UCSD-AML1 (cell line): Measurements from ENCODE around the gene IARS2.
"Not testable (repeated sequence)": the region's sequence is repeated elsewhere in the genome, so short reads cannot be mapped to it uniquely, and the experiment has no call there.

Experiments
- DNase-seq: peaks from one replicate; lab custom pipeline; 2025; ENCODE audit not compliant: unreplicated experiment; lab: John Stamatoyannopoulos, UW

The IARS2 gene

GRCh38 chr1:220112600-220112999 is 18.7 kb downstream of the IARS2 start:
- DNase-seq, result not testable (repeated sequence)

DNA sequence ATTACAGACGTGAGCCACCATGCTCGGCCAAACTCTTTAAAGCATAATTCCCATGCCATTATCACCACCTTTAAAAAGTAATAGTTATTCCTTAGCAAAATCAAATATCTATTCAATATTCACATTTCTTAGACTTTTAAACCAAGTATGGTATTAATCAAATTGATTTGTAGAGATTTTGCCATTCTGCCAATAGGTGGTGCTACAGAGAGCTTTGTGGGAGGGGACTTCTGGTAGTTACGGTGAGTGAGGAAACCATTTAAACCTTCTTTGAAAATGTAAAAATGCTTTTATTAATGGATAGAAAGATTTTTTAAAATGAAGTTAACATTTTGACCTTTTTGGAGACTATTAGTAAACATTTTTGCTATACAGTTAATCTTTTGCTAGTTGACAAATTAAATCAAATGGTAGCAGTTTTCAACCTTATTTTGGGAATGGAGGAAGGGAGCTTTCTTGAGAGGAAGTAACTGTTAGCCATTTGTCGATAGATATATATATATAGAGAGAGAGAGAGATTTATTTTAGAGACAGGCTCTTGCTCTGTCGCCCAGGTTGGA is 19.3 kb downstream of the IARS2 start:
- DNase-seq, result no peak

- DNase-seq, result no peak
Observed at GRCh38 chr1:220119043-220119512, 25.1 kb downstream of the IARS2 start.

DNA sequence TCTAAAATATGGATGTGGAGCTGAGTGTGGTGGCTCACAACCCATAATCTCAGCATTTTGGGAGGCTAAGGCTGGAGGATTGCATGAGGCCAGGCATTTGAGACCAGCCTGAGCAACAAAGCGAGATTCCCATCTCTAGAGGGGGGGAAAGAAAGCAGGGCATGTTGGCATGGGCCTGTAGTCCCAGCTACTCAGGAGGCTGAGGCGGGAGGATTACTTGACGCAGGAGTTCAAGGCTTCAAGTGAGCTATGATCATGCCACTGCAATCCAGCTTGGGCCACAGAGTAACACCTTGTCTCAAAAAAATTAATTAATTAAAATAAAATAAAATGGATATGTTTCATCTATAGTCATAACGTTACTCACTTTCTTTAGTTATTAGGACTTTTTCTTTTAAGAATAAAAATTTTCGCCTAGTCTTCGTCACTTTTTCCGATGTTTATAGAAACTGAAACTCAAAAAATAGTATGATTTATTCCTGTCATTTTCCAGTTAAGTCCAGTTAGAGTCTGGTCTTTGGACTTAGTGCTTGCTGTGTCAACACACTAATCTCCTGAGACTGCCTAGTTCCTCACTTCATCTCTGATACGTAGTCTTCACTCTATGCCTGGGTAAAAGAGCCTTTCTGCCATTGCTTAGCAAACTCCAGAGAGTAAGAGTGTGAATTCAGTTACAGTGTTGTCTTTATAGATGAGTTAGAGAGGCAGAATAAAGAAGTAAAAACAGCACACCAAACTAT is 28.0 kb downstream of the IARS2 start:
- no peak for DNase-seq

DNA sequence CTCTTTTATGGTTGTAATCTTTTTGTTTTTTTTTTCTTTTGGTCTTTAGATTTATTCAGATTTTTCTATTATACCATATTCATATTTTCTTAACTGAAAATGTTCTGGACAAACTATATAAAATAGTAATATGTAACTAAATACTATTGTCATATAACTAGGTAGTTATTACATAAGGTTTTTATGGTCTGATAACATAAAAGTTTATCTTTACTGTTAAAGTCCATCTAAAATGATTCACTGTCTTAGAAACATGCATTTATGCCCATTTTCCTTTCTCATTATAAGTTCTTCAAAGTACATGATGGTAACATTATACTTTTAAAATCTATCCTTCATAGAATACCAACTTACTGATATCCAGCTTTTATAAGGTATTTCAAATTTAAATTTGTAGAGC is 29.1 kb downstream of the IARS2 start:
- DNase-seq, result no peak

DNA sequence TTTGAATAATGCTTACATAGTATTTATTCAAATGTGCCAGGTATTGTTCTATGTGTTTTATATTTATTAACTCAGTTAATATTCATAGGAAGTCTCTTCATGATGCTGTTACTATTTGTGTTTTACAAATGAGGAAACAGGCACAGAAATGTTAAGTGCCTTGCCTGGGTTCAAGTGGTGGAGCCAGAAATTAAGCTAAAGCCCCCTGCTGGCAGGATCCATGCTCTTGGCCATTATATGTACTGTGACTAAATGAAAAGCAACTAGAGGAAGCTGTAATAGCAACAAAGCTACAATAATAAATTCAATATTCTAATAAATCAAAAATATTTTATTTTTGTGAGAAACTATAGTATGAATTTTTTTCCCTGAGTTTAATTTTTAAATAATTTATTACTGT is 30.0 kb downstream of the IARS2 start:
- DNase-seq, result peak; percentile 11

DNA sequence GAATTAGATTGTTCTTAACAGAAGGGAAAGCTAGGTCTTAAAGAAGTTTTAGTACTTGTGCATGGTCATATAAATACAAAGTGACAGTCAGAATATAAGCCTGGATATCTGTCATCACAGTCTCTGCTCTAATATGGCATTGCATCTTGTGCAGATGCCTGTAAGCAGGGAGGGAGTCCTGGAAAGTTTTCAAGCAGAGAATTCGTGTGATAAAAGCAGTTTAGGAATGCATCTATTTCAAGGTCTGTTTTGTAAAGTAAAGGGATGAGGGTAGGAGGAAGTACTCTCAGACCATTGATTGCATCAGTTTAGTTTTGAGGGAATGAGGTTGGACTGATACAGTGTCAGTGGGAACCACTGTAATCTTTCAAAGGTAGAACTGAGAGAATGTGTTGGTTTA is 30.6 kb downstream of the IARS2 start:
- DNase-seq, result no peak

DNA sequence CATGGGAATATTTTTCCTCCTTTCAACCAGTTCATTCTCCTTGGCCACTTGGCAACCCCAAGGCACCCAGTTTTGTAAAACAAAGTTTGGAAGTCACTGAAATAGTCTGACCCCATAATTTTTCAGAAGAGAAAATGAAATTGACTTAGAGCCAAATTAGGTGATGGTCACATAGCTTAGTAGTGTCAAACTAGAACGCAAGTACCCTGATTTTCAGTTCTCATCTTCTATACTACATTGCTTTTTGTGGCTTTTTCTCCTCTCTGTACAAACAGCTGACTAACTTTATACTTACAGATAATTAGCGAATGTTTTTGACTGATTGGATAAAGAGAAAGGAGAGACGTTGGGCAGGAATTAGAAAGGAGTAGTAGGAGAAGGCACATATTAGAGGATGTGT is 33.1 kb downstream of the IARS2 start:
- DNase-seq, result no peak

DNA sequence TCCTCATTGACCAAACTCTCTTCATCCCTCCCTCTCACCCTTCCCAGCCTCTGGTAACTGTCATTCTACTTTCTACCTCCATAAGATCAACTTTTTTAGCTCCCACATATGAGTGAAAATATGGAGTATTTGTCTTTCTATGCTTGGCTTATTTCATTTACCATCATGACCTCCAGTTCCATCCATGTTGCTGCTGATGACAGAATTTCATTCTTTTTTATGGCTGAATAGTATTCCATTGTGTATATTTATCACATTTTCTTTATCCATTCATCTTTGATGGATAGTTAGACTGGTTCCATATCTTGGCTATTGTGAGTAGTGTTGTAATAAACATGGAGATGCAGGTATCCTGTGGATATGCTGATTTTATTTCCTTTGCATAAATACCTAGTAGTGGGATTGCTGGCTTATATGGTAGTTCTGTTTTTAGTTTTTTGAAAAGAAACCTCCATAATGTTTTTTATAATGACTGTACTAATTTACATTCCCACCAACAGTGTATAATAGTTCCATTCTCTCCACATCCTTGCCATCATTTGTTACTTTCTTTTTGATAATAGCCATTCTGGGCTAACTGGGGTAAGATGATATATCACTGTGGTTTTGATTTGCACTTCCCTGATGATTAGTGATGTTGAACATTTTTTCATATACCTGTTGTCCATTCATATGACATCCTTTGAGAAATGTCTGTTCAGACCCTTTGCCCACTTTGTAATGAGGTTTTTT is 35.7 kb downstream of the IARS2 start:
- no peak for DNase-seq

- no peak for DNase-seq
Observed at GRCh38 chr1:220135755-220136154, 41.8 kb downstream of the IARS2 start.

- peak; percentile 15 for DNase-seq
Observed at GRCh38 chr1:220137019-220137786, 43.3 kb downstream of the IARS2 start.

GRCh38 chr1:220139966-220140365 is 46.0 kb downstream of the IARS2 start:
- DNase-seq, result no peak

DNA sequence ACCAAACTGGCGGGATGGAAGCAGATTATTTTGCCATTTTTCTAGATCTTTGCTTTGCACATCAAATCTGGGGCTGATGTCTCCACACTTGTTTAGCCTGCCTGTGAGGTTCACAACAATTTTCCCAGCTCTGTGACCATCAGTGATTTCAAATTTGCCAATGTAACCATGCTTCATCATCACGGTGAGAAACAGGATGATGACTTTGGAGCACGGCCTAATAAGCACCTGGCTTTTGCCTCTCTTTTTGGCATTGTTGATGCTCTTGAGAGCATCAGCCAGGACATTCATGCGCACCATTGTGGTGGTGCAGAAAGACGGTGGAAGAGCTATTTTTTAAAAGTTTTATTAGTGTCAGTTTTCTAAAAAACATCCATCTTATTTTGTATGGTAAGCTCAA is 50.1 kb downstream of the IARS2 start:
- no peak for DNase-seq

DNA sequence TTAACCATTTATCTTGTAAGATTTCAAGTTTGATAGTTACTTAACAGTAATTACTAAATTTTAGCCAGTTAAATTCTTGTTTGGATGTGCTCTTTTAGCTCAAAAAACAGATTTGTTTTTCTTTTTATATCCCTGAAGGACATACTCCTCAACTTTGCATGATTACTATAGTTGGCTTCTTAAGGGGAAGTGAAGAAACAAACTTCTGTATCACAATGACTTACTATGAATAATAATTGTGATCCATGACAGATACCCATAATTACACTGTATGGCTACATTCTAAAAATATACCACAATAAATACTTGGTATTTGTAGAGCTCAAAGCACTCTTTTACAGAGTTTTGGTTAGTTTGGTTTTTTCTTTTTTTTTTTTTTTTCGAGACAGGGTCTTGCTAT is 55.8 kb downstream of the IARS2 start:
- no peak for DNase-seq

DNA sequence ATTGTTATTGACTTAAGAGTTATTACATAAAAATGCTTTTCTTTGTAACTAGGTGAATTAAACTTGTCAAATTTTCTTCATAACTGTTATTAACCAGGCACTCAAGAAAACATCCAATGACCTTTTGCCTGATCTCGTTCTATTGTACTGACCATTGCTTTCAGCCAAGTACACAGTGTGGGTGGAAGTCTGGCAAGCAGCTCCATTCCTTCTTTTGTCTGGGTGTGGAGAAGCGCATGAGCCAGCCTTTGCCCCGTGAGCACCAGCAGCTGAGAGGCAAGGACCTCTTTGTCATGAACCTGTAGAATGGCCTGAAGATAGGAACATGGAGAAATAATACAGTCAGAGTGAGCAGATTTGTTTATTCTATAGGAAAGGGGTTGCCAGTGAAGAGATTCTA is 57.5 kb downstream of the IARS2 start:
- DNase-seq, result no peak

DNA sequence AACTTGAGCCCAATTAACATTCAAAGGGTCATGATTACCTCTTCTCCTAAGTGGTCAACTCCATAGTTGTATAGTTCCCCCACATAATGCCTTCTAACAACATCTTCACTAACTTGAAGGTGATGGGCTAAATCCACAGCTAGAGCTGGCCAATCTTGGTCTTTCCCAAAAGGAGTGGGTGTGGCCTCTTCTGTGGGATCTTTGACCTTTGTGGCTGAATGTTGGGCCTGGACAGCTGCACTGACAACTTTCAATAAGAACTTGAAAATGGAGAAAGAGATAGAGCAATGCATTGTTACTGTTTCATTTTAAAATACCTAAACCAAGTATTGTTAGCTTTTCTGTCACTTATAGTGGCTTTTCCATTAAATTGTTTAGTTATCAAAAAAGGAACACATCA is 59.2 kb downstream of the IARS2 start:
- no peak for DNase-seq

DNA sequence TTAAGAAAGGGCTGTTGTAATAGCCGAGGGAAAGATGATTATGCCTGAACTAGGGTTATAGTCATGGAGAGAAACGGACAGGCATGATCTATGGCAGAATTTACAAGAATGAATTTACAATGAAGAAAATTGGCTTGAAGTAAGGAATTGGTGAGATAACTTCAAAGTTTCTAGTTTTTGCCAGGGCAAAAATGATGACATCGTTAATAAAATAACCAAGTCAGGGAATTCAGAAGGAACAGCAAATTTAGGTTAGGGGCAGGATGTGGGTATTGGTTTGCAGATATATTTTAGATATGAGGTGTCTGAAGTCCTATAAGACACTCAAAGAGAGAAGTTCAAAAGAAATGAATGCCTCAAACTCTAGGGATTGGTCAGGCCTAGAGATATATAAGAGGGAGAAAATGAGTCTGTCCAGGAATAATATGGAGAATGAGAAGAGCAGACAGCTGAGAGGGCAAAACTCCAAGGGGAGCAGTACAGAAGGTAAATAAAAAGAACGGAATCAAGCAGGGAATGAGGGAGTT is 62.8 kb downstream of the IARS2 start:
- DNase-seq, result no peak

GRCh38 chr1:220157738-220158137 is 63.8 kb downstream of the IARS2 start:
- DNase-seq, result no peak

DNA sequence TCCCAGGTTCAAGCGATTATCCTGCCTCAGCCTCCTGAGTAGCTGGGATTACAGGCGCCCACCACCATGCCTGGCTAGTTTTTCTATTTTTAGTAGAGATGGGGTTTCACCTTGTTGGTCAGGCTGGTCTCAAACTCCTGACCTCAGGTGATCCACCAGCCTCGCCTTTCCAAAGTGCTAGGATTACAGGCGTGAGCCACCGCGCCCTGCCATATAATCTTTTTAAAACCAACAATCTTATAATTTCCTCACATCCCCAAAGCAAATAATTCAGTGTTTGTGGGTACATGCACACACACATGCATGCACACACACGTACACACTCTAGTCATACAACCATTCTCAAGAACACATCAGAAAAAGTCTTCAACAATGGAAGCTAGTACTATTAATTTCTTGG is 64.6 kb downstream of the IARS2 start:
- not testable (repeated sequence) for DNase-seq

DNA sequence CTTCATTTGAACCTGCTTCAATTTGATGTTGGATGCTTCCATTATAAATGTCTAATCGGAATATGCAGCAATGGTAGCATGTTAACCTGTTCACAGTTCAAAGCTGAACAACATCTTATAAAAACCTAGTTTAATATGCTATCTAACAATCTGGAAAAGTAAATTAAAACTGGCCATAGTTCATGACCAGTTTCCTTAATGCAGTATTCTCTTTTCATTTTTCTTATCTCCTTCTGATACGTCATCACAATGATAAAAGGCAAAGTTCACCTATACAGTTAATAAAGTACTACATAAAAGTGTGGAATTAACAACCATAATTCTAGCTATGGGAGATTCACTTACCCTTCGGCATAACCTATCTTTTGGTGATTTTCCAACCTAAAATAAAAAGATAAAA is 65.1 kb downstream of the IARS2 start:
- no peak for DNase-seq

DNA sequence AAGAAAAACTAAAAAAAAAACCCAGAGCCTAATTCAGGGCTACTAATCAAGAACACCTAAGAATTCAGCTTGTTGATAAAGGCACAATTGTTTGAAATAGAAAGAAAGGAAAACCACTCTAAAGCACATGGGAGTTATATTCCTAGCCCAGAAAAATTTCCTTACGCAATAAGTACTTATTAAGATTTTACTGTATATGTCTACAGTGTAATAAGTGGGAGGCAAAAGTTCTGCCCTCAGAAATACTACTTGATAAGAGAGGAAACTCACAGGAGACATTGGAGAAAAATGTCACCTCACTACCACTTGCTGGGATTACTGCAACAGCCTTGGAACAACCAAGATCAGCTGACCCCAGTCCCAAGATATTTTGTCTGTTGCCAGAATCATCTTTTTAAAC is 66.1 kb downstream of the IARS2 start:
- no peak for DNase-seq
